ENCODE data around the gene KRTAP4-9. TPM values are rescaled to one million over a fixed set of nuclear protein-coding genes. Genes with fewer than 3 reads are reported as not detected.
"Not testable (repeated sequence)": the region's sequence is repeated elsewhere in the genome, so short reads cannot be mapped to it uniquely, and the experiment has no call there.

KRTAP4-9 gene
- total and polyA plus RNA-seq, 12 donors = not detected

DNA sequence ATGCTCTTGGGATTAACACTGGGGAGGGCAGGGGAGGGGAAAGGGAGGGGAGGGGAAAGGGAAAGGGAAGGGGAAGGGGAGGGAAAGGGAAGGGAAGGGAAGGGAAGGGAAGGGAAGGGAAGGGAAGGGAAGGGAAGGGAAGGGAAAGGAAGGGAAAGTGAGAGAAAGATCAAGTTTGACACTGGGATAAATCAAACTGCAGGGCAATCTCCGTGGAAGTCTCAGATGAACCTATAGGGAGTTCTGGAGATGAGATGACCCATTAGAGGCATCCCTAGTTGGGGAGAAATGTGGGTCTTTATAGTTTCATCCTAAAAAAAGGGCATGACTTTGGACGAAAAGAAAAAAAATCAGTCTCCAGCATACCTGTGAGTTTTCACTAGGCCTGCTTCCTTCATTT is 16.6 kb downstream of the KRTAP4-9 start:
- Histone ChIP-seq H3K36me3 (no peaks in the 10 kb centered on the region), H3K27me3 (peaks cover 0 to 31% (median 8%) of the 10 kb centered on the region in 7 donors), H3K9me3 (no peaks in the 10 kb centered on the region), H3K27ac (no peak overlapping the region), H3K4me3 (no peak overlapping the region), H3K4me1 (no peaks in the 10 kb centered on the region)
- intact Hi-C loops (cut with DNase I) = loop anchor here in 1 of 10 donors (10.0 kb wide), 1 partner anchor 63 kb away; the partner anchor contains the start of genes KRTAP4-1 and KRTAP9-1
- WGBS, 2 donors = 83 to 89% methylated on average over 2 of the region's 2 CpGs
- DNase-seq = no peak
- TF ChIP-seq, protein P1, sequence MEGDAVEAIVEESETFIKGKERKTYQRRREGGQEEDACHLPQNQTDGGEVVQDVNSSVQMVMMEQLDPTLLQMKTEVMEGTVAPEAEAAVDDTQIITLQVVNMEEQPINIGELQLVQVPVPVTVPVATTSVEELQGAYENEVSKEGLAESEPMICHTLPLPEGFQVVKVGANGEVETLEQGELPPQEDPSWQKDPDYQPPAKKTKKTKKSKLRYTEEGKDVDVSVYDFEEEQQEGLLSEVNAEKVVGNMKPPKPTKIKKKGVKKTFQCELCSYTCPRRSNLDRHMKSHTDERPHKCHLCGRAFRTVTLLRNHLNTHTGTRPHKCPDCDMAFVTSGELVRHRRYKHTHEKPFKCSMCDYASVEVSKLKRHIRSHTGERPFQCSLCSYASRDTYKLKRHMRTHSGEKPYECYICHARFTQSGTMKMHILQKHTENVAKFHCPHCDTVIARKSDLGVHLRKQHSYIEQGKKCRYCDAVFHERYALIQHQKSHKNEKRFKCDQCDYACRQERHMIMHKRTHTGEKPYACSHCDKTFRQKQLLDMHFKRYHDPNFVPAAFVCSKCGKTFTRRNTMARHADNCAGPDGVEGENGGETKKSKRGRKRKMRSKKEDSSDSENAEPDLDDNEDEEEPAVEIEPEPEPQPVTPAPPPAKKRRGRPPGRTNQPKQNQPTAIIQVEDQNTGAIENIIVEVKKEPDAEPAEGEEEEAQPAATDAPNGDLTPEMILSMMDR (IDR thresholded peaks at IDR 0.05) = no peak
- no peak for ATAC-seq

DNA sequence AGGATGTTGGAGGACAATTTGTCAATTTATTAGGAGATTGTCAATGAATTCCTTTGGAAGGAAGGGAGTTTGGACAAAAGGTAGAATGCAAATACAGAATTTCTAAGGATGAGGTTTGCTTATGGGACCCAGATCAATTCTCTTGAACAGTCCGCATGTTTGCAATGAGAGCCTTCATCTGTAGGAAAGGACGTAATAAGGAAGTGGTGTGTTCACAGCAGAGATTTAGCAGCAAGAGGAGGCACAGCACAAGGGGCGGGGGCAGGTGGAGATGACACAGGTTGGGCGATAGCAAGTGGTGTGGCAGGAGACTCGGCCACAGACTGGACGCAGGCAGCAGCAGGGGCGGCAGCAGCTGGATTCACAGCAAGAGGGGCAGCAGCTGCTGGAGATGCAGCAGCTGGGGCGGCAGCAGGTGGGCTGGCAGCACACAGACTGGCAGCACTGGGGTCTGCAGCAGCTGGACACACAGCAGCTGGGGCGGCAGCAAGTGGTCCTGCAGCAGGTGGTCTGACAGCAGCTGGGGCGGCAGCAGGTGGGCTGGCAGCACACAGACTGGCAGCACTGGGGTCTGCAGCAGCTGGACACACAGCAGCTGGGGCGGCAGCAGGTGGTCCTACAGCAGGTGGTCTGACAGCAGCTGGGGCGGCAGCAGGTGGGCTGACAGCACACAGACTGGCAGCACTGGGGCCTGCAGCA is 18.3 kb downstream of the KRTAP4-9 start:
- H3K27me3 ChIP-seq = peaks cover 0 to 31% (median 4%) of the 10 kb centered on the region in 7 donors
- intact Hi-C loops (cut with DNase I) = loop anchor here in 1 of 10 donors (10.0 kb wide), 1 partner anchor 61 kb away; the partner anchor contains the start of genes KRTAP4-1 and KRTAP9-1
- not testable (repeated sequence) for H3K4me3 ChIP-seq, H3K27ac ChIP-seq, H3K9me3 ChIP-seq, H3K36me3 ChIP-seq, H3K4me1 ChIP-seq, ATAC-seq, DNase-seq
- WGBS, 2 donors = 64 to 80% methylated on average over 12 of the region's 12 CpGs

DNA sequence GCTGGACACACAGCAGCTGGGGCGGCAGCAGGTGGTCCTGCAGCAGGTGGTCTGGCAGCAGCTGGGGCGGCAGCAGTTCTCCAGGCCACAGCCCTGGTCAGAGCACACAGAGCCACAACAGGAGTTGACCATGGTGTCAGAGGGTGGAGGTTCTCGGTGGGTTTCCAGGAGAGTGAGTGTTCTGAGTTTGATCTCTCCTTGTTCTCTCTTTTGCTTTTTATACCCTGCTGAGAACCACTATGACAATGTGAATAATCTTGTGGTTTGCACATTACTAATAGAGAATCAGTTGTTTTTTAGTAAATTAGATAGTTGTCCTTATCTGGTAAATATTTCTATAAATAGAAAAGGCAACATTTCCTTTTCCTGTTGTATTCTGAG is 18.8 kb downstream of the KRTAP4-9 start, which contains the start of gene KRTAP4-12:
KRTAP4-12 (minus strand) TSS at position 192 of the 381 bp plus-strand sequence; CDS start at position 132, 60 bp downstream.
- 59 to 62% methylated on average over 3 of the region's 3 CpGs for WGBS, 2 donors

DNA sequence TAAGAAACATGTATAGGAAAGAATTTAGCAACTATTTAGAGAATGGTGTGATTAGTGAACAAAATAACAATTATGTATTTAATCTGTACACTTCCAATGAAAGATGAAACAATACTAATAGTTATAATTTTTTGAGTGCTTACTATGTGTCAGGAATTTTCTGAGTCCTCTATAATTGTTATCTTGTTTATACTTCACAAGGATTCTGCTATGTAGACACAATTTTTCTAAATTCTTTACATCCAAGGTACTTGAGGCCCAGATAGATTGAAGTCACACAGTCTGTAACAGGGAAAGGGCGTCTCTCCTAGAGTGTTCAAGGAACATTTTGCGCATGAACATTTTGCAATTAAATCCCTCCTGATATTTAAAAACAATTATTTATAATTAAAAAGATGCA is 19.9 kb downstream of the KRTAP4-9 start:
- DNase-seq (no peak), ATAC-seq (no peak)
- H3K27me3 ChIP-seq = peaks cover 0 to 24% (median 4%) of the 10 kb centered on the region in 7 donors
- H3K36me3 ChIP-seq = no peaks in the 10 kb centered on the region
- H3K4me1 ChIP-seq = no peaks in the 10 kb centered on the region
- intact Hi-C loops (cut with DNase I) = loop anchor here in 1 of 10 donors (10.0 kb wide), 1 partner anchor 60 kb away; the partner anchor contains the start of genes KRTAP4-1 and KRTAP9-1
- 92 to 93% methylated on average over 2 of the region's 2 CpGs for WGBS, 2 donors
- H3K4me3 ChIP-seq = no peak overlapping the region
- H3K9me3 ChIP-seq = peaks cover 0 to 6% (median 0%) of the 10 kb centered on the region in 11 donors
- H3K27ac ChIP-seq = no peak overlapping the region
- TF ChIP-seq, protein P1 (IDR thresholded peaks at IDR 0.05) = no peak

More for the DNA sequence above, 18.8 kb downstream of the KRTAP4-9 start, which contains the start of gene KRTAP4-12:
- H3K4me1 ChIP-seq, H3K27ac ChIP-seq, DNase-seq, ATAC-seq, H3K36me3 ChIP-seq, H3K4me3 ChIP-seq, H3K9me3 ChIP-seq: not testable (repeated sequence)
- H3K27me3 ChIP-seq = peaks cover 0 to 31% (median 4%) of the 10 kb centered on the region in 7 donors
- intact Hi-C loops (cut with DNase I) = loop anchor here in 1 of 10 donors (10.0 kb wide), 1 partner anchor 61 kb away; the partner anchor contains the start of genes KRTAP4-1 and KRTAP9-1

DNA sequence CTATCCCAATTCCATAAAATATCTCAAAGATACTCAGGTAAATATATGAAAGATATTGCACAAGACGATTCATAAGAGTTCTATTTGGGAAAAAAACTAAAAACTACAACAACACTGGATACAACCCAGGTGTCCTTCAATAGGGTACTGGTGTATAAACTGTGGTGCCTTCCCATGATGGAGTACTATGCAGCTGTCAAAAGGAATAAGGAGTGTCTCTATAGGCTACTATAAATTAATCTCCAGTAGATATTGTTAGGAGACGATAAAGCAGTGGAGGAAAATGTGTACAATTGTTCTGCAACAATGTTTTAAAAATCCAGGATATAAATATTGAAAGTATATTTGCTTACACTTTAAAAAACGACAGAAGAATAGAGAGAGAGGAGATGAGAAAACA is 21.2 kb downstream of the KRTAP4-9 start:
- H3K27me3 ChIP-seq = peaks cover 0 to 18% (median 4%) of the 10 kb centered on the region in 7 donors
- no peaks in the 10 kb centered on the region for H3K4me1 ChIP-seq
- ATAC-seq (no peak), DNase-seq (no peak)
- intact Hi-C loops (cut with DNase I) = loop anchor here in 1 of 10 donors (10.0 kb wide), 1 partner anchor 58 kb away; the partner anchor contains the start of genes KRTAP4-1 and KRTAP9-1
- TF ChIP-seq, protein P1 (IDR thresholded peaks at IDR 0.05) = no peak
- 86 to 87% methylated on average over 3 of the region's 3 CpGs for WGBS, 2 donors
- no peak overlapping the region for H3K4me3 ChIP-seq
- no peak overlapping the region for H3K27ac ChIP-seq
- H3K9me3 ChIP-seq = peaks cover 0 to 6% (median 0%) of the 10 kb centered on the region in 11 donors
- H3K36me3 ChIP-seq = no peaks in the 10 kb centered on the region
